NCI-H748 (cell line): Measurements from ENCODE around the gene DISP3.

ENCODE experiments used
- DNase-seq: peaks from one replicate; lab custom pipeline; 2025; ENCODE audit not compliant: unreplicated experiment; lab: John Stamatoyannopoulos, UW

Gene DISP3

DNA sequence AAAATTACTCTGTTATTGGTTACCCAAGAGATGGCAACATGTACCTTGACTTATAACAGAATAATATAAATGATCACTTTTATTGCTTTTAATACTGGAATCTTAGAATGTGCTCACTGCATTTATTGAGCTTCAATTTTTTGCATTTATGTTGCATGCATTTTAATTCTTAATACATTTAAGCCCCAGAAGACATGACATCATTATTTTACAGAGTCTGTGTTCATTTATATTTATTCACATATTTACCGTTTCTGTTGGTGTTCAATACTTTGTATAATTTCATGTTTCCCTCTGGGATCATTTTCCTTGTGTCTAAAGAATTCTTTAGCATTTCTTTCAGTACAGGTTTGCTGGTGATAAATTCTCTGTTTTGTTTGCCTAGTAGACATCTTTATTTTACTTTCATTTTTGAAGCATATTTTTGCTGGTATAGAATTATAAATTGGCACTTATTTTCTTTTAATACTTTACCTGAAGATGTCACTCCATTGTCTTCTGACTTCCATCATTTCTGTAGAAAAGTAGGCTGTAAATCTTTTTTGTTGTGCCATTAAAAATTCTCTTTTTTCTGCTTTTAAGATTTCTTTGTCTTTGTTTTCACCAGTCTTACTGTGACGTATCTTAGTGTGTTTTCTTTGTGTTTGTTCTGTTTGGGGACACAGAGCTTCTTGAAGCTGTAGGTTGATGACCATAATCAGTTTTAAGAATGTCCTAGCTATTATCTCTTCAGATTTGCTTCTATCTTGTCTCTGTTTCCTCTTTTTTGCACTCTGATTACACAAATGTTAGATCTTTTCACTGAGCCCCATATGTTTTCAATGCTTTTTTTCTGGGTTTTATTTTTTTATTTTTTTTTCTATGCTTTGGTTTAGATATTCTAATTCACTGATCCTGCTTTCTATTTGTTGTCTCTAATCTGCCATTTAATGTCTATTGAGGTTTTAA is 26.9 kb downstream of the DISP3 start:
- no peak for DNase-seq

DNA sequence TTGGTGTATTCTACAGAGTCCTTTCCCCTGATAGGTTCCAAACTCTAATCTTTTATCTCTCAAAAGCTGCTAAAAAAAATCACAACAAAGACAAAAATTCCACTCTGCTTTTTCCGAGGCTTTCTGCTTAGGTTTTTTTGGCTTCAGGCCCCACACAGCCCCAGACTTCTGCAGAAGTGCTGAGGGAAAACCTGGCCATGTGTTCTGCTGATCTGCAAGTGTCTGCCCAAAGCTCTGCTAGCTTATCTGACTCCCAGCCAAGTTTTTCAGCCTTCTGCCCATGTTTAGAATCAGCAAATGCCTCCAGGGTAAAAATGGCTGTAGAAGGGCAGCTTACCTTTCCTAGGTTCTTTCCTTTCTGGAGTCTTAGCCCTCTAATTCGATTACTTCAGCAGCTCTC is 28.4 kb downstream of the DISP3 start:
- no peak for DNase-seq

DNA sequence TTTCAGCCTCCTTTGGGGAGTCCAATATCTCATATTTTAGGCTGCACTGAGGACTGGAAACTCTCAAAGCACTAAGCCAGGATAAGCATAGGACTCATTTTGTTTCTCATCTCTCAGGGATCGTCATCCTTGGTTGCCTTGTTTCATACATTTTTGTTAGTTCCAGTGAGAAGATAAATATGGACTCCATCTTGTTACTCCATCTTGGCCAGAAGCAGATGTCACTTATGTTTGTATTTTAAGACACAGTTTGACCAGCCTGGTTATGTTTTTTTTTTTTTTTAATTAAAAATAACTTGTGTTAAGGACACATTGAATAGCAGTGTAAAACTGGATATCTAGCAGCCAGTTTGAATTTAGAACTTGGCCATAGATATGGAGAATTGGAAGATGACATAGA is 34.7 kb downstream of the DISP3 start:
- DNase-seq: no peak

DNA sequence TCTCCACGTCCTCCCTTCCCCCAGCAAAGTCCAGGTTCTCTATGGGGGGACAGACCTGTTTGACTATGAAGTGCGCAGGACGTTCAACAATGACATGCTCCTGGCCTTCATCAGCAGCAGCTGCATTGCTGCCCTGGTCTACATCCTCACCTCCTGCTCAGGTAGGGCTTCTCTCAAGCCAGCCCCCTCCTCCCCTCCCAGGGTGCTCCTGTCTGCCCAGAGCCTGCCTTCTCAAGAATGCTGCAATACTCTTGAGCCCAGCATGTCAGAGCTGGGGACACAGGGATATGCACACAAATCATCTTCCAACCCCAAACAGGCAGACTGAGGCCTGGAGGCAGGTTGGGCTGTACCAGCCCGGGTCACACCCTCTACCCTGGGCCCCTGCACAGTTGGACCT is 35.4 kb downstream of the DISP3 start:
- DNase-seq: no peak

DNA sequence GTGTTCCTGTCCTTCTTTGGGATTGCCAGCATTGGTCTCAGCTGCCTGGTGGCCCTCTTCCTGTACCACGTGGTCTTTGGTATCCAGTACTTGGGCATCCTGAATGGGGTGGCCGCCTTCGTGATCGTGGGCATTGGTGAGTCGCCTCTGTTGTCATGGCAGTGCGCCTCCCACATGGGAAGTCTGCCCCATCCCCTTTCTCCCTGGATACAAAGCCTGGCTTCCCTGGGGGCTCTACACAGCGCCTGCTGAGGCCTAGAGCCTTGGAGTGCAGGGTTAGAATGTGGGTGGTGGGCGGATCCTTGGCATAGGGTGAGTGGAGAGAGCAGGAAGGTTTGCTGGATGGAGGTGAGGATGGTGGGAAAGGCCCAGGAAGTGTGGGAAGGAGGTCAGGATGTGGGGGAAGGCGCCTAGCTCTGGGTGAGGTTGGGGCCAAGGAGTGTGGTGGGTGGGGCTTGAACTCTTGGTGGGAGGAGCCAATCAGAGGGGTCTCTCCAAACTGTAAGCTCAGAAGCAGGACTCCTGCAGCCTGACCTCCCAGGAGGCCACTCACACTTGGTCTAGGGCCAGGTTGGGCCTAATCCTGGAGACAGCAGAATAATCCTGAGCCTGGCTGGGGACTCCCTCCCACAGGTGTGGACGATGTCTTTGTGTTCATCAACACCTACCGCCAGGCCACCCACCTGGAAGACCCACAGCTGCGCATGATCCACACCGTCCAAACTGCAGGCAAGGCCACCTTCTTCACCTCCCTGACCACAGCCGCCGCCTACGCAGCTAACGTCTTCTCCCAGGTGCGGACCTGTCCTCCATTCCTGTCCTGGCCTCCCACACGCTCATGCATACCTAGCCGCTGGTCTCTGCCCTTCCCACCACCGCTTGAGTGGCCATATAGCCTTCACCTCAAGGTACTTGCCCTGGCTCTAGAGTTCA is 36.7 kb downstream of the DISP3 start:
- no peak for DNase-seq

DNA sequence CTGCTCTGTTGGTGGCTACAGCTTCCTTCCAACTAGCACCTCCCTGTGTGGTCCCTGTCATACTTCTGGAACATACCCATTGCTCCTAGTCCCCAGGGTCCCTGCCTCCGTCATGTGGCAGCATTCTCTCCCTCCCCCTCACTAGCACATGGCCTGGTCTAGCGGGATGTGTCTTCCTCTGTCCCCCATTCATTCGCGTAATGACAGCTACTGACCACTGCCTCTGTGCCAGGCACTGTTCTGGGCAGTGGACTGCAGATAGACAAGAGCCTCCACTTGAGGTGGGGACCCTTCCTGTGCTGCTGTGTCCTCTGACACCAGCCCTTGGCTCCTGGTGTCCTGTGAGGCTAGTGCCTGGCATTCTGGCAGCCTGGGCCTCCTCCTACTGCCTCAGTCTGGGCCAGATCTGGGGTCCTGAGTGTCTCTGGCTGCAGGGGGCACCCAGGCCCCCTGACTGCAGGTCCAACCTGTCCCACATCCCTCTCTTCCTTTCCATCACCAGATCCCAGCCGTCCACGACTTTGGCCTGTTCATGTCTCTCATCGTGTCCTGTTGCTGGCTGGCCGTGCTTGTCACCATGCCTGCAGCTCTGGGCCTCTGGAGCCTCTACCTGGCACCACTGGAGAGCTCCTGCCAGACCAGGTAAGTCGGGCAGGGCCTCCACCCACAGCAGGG is 38.1 kb downstream of the DISP3 start:
- DNase-seq: no peak

DNA sequence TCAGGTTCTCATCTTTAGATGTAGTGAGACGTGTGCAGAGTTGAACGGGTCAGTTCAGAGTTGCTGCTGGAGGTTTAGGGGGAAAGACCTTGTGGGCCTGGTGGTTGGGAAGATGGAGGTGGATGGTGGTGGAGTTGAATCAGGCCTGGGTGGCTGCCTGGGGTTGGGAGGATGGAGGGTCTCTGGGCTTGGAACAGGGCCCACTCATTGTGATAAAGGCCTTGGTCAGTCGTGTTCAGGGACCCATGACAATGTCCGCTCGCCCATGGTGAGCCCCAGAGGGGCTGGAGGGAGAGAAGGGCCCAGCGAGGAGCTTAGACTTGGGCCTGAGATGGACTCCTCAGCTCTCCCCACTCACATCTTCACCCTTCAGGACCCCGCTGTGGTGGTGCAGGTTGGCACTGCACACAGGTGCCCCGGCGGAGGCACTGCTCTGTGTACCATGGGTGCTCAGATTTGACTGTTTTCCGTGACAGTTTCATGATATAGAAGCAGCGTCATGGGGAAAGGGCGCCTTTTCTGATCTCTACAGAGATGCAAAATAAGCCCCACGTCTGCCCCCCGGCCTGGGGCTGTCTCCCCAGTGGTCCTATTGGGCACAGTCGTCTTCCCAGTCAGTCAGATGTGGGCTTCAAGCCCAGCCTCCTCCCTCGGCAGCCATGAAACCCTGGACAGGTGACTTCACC is 39.2 kb downstream of the DISP3 start:
- no peak for DNase-seq

DNA sequence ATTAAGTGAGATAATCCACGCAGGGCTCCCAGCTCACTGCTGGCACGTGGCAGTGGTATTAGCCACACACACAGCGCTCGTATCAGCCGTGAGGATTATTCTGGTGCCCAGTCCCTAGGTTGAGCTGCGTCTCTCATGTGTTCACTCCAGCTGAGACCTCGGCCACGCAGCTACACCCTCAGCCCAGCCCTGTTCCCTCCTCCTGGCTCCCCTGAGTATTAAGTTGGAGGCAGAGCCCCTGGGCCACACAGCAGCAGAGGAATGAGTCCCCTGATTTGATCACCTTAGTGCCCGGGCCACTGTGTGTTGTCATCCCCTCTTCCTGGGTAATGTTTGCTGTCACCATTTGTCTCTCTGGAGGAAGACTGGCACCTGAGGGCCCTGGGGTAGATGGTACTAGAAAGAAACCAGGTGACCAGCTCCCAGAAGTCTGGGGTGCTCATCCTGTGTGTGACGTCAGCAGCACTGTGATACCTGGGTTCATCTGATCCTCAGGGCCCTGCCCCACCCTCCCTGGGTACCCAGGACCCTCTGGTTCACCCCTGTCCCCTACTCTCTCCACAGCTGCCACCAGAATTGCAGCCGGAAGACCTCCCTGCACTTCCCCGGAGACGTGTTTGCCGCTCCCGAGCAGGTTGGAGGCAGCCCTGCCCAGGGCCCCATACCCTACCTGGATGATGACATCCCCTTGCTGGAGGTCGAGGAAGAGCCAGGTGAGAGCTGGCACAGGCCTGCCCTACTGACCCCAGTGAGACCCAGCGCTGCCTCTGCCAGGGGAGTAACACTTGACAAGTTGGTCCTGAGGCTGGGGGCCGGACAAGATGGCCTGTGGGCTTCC is 40.1 kb downstream of the DISP3 start:
- DNase-seq: no peak

DNA sequence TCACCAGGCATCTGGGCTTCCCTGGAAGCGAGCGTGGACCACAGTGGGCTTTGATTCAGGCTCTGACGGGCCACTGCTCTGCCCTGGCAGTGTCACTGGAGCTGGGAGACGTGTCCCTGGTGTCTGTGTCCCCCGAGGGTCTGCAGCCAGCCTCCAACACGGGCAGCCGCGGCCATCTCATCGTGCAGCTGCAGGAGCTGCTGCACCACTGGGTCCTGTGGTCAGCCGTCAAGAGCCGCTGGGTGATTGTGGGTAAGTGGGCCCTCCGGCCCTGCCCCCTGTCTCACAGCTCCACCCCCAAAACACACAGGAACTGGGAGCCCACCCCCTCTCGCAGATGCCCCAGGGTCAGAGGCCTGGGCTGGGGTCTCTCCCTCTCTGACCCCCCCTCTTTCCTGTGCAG is 40.7 kb downstream of the DISP3 start:
- no peak for DNase-seq

DNA sequence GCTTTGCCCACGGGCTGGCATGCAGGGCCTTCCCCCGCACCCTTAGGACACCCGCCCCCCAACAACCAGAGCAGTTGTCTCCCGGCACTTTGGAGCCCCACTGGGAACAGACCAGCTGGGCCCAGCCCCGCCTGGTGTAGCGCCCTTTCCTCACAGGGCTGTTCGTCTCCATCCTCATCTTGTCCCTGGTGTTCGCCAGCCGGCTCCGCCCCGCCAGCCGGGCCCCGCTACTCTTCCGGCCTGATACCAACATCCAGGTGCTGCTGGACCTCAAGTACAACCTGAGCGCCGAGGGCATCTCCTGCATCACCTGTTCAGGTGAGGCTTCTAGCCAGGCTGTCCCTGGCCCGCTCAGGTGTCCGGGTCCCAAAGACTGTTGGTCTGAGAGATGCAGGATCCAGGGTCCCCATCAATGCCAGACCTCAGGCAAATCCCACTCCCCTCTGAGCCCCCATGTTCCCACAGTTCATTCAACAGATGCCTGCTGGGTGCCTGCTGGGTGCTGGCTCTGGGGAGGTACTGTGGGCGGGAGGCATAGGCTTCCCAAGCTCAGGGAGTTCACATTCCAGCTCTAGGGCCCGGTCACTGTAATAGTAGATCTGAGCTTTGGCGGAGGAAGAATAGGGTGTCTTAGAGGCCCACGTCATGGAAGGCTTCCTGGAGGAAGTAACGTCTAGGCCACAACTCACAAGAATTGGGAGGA is 41.7 kb downstream of the DISP3 start:
- no peak for DNase-seq

DNA sequence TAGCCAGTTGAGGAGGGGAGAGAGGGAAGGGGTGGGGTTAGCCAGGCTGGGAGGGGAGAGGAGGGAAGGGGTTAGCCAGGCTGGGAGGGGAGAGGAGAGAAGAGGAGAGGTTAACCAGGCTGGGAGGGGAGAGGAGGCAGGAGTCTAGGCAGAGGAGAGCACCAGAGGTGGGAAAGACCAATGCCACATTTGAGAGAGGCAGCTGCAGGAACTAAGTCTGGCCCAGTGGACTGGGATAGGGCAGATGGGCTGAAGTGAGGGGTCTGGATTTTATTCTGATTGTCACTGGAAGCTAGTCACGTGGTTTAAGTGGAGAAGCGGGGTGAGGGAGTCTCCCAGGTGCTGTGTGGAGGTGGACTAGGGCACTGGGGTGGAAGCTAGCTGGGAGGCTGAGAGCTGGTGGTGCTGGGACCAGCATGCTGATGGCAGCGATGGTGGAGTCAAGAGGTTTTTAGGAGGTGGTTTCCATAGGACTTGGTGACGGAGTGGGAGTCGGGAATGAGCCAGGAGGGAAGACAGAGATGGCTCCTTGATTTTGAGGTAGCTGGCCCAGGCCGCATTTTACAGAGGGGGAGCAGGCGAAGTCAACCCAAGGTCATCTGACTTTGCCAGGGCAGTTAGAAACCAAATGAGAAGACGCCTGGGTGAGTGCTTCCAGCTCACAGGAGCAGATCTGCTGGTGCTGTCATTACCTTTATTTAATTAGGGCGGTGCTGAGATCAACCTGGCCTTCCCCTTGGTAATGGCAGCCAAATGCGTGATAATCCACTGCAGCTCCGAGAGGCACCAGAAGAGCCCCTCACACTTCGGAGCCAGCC is 42.8 kb downstream of the DISP3 start:
- DNase-seq: no peak

DNA sequence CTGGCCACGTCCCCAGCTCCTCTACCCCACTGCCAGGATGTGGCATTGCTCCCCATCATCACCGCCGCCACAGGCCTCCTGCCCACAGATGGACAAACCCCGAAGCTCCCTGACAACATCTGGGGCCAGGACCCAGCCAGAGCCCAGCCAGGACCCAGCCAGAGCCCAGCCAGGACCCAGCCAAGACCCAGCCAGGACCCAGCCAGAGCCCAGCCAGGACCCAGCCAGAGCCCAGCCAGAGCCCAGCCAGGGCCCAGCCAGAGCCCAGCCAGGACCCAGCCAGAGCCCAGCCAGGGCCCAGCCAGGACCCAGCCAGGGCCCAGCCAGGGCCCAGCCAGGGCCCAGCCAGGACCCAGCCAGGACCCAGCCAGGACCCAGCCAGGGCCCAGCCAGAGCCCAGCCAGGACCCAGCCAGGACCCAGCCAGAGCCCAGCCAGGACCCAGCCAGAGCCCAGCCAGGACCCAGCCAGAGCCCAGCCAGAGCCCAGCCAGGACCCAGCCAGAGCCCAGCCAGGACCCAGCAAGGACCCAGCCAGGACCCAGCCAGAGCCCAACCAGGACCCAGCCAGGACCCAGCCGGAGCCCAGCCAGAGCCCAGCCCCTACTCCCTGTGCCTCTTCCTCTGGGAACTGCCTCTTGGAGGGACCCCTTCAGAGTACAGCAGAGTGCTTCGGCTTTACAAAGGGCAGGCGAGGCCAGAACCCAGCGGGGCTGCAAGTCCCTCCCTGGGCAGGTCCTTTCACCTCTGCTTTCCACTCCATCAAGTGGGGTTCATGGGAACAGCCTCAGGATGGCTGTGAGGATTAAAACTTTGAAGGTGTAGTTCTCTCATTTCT is 43.7 kb downstream of the DISP3 start:
- no peak for DNase-seq

DNA sequence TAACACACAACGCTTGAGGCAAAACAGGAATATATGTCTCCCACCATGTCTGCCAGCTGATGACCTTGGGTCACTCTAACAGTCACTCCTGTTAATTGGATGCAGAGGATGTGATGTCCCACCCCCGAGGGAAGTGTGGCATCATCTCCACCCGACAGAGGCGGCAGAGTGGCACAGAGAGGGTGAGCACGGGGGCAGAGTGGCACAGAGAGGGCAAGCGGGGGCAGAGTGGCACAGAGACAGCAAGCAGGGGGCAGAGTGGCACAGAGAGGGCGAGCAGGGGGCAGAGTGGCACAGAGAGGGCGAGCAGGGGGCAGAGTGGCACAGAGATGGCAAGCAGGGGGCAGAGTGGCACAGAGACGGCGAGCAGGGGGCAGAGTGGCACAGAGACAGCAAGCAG is 44.3 kb downstream of the DISP3 start:
- no peak for DNase-seq

DNA sequence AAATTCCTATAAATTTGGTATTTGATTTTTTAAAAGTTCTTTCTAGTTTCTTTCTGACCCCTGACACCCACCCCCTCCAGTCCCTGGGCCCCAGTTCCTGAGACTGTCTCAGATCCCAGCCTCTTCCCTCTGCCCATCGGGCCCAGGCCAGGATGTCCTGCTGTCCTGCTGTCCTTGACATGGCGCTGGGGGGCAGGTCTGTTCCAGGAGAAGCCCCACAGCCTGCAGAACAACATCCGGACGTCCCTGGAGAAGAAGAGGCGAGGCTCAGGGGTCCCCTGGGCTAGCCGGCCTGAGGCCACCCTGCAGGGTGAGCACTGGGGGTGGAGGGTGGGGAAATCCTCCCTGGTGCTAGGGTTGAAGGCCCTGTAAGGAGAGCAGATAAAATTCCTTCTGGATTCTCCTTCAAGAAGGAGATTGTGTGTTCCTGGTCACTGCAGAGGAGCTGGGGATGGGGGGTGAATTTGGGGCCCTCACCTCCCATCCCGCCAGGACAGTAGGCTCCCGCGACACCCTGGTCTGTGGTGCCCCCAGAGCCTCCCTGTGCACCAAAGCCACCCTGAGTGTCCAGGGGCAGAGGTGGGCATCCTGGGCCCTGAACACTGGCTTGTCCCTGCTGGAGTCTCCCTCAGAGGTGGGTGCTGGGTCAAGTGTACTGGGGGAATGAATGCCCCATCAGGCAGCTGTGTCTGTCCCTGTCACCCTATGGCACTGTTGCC is 45.0 kb downstream of the DISP3 start:
- DNase-seq: no peak

DNA sequence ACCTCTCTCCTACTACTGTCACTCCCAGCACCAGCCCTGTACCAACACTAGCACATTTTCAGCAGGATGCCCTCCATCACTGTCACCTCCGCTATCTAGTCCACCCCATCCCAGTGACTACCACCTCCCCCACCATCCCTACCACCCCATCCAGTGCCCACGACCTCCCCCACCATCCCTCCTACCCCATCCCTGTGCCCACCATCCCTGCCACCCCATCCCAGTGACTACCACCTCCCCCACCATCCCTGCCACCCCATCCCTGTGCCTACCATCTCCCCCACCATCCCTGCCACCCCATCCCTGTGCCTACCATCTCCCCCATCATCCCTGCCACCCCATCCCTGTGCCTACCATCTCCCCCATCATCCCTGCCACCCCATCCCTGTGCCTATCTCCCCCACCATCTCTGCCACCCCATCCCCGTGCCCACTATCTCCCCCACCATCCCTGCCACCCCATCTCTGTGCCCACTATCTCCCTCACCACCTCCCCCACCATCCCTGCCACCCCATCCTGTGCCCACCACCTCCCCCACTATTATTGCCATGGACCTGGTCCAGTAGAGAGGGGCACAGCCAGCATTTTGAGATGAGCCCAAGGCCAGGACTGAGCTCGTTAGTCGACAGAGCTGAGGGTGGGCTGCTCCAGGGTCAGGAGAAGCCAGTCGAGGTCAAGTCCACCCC is 45.7 kb downstream of the DISP3 start:
- no peak for DNase-seq

DNA sequence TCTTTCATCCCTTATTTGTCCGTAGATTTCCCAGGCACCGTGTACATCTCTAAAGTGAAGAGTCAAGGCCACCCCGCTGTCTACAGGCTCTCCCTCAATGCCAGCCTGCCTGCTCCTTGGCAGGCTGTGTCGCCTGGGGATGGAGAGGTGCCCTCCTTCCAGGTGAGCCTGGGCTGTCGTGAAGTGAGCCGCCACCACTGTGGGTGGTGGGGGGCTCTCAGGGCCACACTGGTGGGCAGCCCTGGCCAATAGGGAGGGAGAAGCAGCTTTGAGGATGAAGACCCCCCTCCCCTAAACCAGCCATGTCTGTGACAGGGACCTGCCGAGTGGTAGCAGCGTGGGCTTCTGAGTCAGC is 46.2 kb downstream of the DISP3 start:
- no peak for DNase-seq
